HepG2 (cell line): ENCODE data around the gene ZKSCAN2. TPM values are rescaled to one million over a fixed set of nuclear protein-coding genes. Genes with fewer than 3 reads are reported as not detected.

Source experiments
- ATAC-seq: fragments of 200-7000 bp; cut with Tn5 transposase; 3 replicates; pipeline ENCODE4 v1.9.1; 2020; ENCODE audit warnings: mild to moderate bottlenecking, moderate library complexity
- BruUV-seq: library from RNA; stranded (reverse); fragments of 400-500 nt; replicated peaks from 2 replicates; lab custom pipeline; 2021; lab: Mats Ljungman, UMichigan
- CTCF ChIA-PET: fragments of 300-600 bp; formaldehyde crosslinking; extraction: SDS; loops from one replicate; lab custom pipeline; 2021; ENCODE audit warnings: low total read pairs, inconsistent platforms, low intra/inter-chr PET ratio; lab: Yijun Ruan, JAX
- POLR2A ChIA-PET: fragments of 350-600 bp; sonication (Branson Sonifier 250); formaldehyde crosslinking; loops from one replicate; lab custom pipeline; 2020; ENCODE audit warnings: antibody characterized with exemption, inconsistent platforms; lab: Yijun Ruan, JAX
- DNase-seq: peaks from one replicate; pipeline ENCODE4 v3.0.0-alpha.2; 2015; ENCODE audit warnings: low spot score
- FAIRE-seq: peaks from 3 replicates; lab custom pipeline; 2011; peaks lifted over from hg19 to GRCh38; lab: Jason Lieb, UNC
- H2AFZ ChIP-seq: one replicate; pipeline ENCODE4 v1.6.1; 2011; ENCODE audit warnings: low read length, inconsistent platforms
- H3K27ac ChIP-seq: fragments of 300-600 bp; 3 replicates; pipeline ENCODE4 v1.8.0; 2011; ENCODE audit warnings: mixed run types, mild to moderate bottlenecking, mixed read lengths, low read length, inconsistent platforms; ENCODE audit not compliant: insufficient read depth; ENCODE audit errors: extremely low read length
- H3K27me3 ChIP-seq, 2 experiments: fragments of 200-600 bp in 1 of 2; 2 replicates in 1 of 2; 3 replicates in 1 of 2; pipeline versions ENCODE4 v1.6.0 to v1.8.0; 2011; ENCODE audit warnings: low read length in 2 of 2, mild to moderate bottlenecking in 2 of 2, moderate library complexity in 2 of 2, inconsistent platforms in 1 of 2; ENCODE audit not compliant: insufficient read depth in 2 of 2, control insufficient read depth in 1 of 2
- H3K36me3 ChIP-seq, 2 experiments: fragments of 200-600 bp in 1 of 2; replicated peaks in 1 of 2; 2 replicates in 1 of 2; 3 replicates in 1 of 2; pipeline versions ENCODE4 v1.5.1 to v1.8.0; 2011; ENCODE audit warnings: low read length in 2 of 2, inconsistent platforms in 1 of 2; ENCODE audit not compliant: insufficient read depth in 2 of 2, control insufficient read depth in 1 of 2
- H3K4me1 ChIP-seq: 2 replicates; pipeline ENCODE4 v1.5.1; 2012; ENCODE audit warnings: low read length, inconsistent platforms; ENCODE audit not compliant: insufficient read depth
- H3K4me2 ChIP-seq: 2 replicates; pipeline ENCODE4 v1.6.0; 2011; ENCODE audit warnings: low read depth, low read length, inconsistent platforms
- H3K4me3 ChIP-seq, 3 experiments: fragments of 200-600 bp in 1 of 3; sonication (generic), shearing (Covaris generic) in 1 of 3; replicated peaks in 1 of 3; 2 replicates each; pipeline ENCODE4 v1.5.1; 2011 to 2016; ENCODE audit warnings: low read length in 3 of 3, inconsistent platforms in 2 of 3, low read depth in 2 of 3, mild to moderate bottlenecking in 2 of 3, control low read depth in 1 of 3, mixed read lengths in 1 of 3; ENCODE audit not compliant: insufficient read depth in 1 of 3
- H3K79me2 ChIP-seq: one replicate; pipeline ENCODE4 v1.6.1; 2011; ENCODE audit warnings: low read length, inconsistent platforms; ENCODE audit not compliant: insufficient read depth
- H3K9ac ChIP-seq: 2 replicates; pipeline ENCODE4 v1.6.0; 2011; ENCODE audit warnings: mild to moderate bottlenecking, low read depth, low read length, inconsistent platforms; ENCODE audit not compliant: insufficient read depth
- H3K9me3 ChIP-seq: 2 replicates; pipeline ENCODE4 v1.5.1; 2012; ENCODE audit warnings: mild to moderate bottlenecking, low read length
- H4K20me1 ChIP-seq: 2 replicates; pipeline ENCODE4 v1.6.0; 2011; ENCODE audit warnings: inconsistent platforms, mild to moderate bottlenecking, low read length, moderate library complexity; ENCODE audit not compliant: insufficient read depth
- HNRNPH1 ChIP-seq: fragments of 200-400 bp; formaldehyde crosslinking; optimal IDR thresholded peaks from 2 replicates; pipeline ENCODE3; 2017; ENCODE audit warnings: mild to moderate bottlenecking, low read depth, low read length
- PBX3 ChIP-seq: sonication (generic); formaldehyde crosslinking; IDR thresholded peaks from 2 replicates; pipeline ENCODE4 v1.8.1; 2023; ENCODE audit warnings: missing genetic modification reagents, inconsistent platforms, borderline replicate concordance
- ZNF207 ChIP-seq: fragments of 450-650 bp; IDR thresholded peaks from 2 replicates; pipeline ENCODE4 v1.6.1; 2016; ENCODE audit warnings: antibody characterized with exemption, borderline replicate concordance
- ZNF639 ChIP-seq: conservative IDR thresholded peaks from 2 replicates; pipeline ENCODE4 v1.6.1; 2018; ENCODE audit warnings: missing genetic modification reagents
- ZNF891 ChIP-seq: sonication (generic); formaldehyde crosslinking; IDR thresholded peaks from 2 replicates; pipeline ENCODE4 v1.5.0; 2020; ENCODE audit warnings: mild to moderate bottlenecking, missing genetic modification reagents
- WGBS: methylation state at CpG from one replicate; pipeline ENCODE4 v1.1.6; 2017; ENCODE audit warnings: low lambda C conversion rate; 5-methylcytosine and 5-hydroxymethylcytosine counted together
- in situ Hi-C: cut with HindIII; loops from 2 replicates; pipeline ENCODE4 v1.10.0; 2017; ENCODE audit warnings: low pct_unique_long_range_greater_than_20kb; ENCODE audit not compliant: extremely low pct_ligation_motif_present
- intact Hi-C: fragments of 100-400 bp; cut with micrococcal nuclease; formaldehyde crosslinking; loops from one replicate; pipeline ENCODE4 v1.10.0; 2022; ENCODE audit not compliant: unreplicated experiment
- polyA plus RNA-seq, 8 experiments: library from polyadenylated mRNA; depleted of rRNA in 3 of 8; stranded (reverse) in 7 of 8; unstranded in 1 of 8; fragments of >200 nt; fragmentation: Illumina TruSeq in 4 of 8; extraction: Trizol in 4 of 8; gene quantifications; 2 replicates each; pipeline versions ENCODE4 v1.2.1 to v1.2.3, GENCODE V29; 2011 to 2016; ENCODE audit warnings: low read depth in 4 of 8, missing spikeins in 1 of 8, mixed read lengths in 1 of 8; ENCODE audit not compliant: insufficient read depth in 1 of 8
- total RNA-seq, 5 experiments: library from RNA; depleted of rRNA; stranded (reverse); fragments of >200 nt; fragmentation: Illumina TruSeq; extraction: Trizol; gene quantifications; 2 replicates each; pipeline ENCODE4 v1.2.3, GENCODE V29; 2016; ENCODE audit warnings: low read depth in 1 of 5

The ZKSCAN2 gene
- total and polyA plus RNA-seq, 2 of the 13 experiments (the other 11 are each of a cell fraction or from before 2014, with no cell fraction given) = 4.2 to 11.1 TPM

- no TSS peak for BruUV-seq
- no peak overlapping the region for H2AFZ ChIP-seq
- no peaks in the 10 kb centered on the region; the same call in 1 of the 2 replicates for H4K20me1 ChIP-seq
- intact Hi-C loops (no loop called here), in situ Hi-C loops (loop anchor here (25.0 kb wide), 1 partner anchor 1815 kb away; no protein-coding TSS in a partner anchor)
- H3K9me3 ChIP-seq = no peaks in the 10 kb centered on the region
- DNase-seq (no peak), ATAC-seq (no peak), FAIRE-seq (no peak)
- peaks cover 1 to 20% of the 10 kb centered on the region in 2 experiments for H3K27me3 ChIP-seq
- 34% methylated on average over 6 of the region's 6 CpGs for WGBS
- no peaks in the 10 kb centered on the region for H3K36me3 ChIP-seq
- no peak overlapping the region for H3K4me2 ChIP-seq
- POLR2A ChIA-PET = no interaction called here
- H3K27ac ChIP-seq = no peak overlapping the region
- no peaks in the 10 kb centered on the region for H3K79me2 ChIP-seq
- H3K4me1 ChIP-seq = peaks cover 12% of the 10 kb centered on the region; the same call in 1 of the 2 replicates
- TF ChIP-seq ZNF891 = no peak
- TF ChIP-seq ZNF639 (CRISPR knock-in tag) = no peak
- TF ChIP-seq ZNF207 = no peak
- TF ChIP-seq HNRNPH1 = no peak
- no peak for TF ChIP-seq PBX3 (CRISPR knock-in tag)
- no peak overlapping the region for H3K4me3 ChIP-seq
- CTCF ChIA-PET = no interaction called here
- H3K9ac ChIP-seq = no peak overlapping the region
These were observed 39.6 kb upstream of the ZKSCAN2 start for GRCh38 chr16:25297151-25297787.
